COLO668 (cell line): Measurements from ENCODE around the gene ROBO3.

Experiments used
- DNase-seq: peaks from one replicate; lab custom pipeline; 2025; ENCODE audit not compliant: unreplicated experiment; lab: John Stamatoyannopoulos, UW

The ROBO3 gene

GRCh38 chr11:124874571-124875255, 9.5 kb downstream of the ROBO3 start:
- DNase-seq: no peak

- DNase-seq: no peak
Observed at GRCh38 chr11:124875401-124875800, 10.2 kb downstream of the ROBO3 start.

GRCh38 chr11:124875943-124876817, 10.9 kb downstream of the ROBO3 start:
- DNase-seq: peak; percentile 77

- no peak for DNase-seq
Observed at GRCh38 chr11:124876818-124877630, 11.8 kb downstream of the ROBO3 start.

- no peak for DNase-seq
Observed at GRCh38 chr11:124877631-124877909, 12.3 kb downstream of the ROBO3 start.

- DNase-seq: no peak
Observed at GRCh38 chr11:124877910-124878758, 12.9 kb downstream of the ROBO3 start.

- no peak for DNase-seq
Observed at GRCh38 chr11:124878759-124879492, 13.7 kb downstream of the ROBO3 start.

- DNase-seq: no peak
Observed at GRCh38 chr11:124879493-124880289, 14.5 kb downstream of the ROBO3 start.

GRCh38 chr11:124880290-124880611, 15.0 kb downstream of the ROBO3 start:
- DNase-seq: no peak

- DNase-seq: no peak
Observed at GRCh38 chr11:124880958-124881357, 15.7 kb downstream of the ROBO3 start.

- no peak for DNase-seq
Observed at GRCh38 chr11:124882339-124883071, 17.3 kb downstream of the ROBO3 start.

GRCh38 chr11:124884340-124884739, 19.1 kb downstream of the ROBO3 start:
- no peak for DNase-seq

GRCh38 chr11:124884869-124885479, 19.7 kb downstream of the ROBO3 start:
- DNase-seq: no peak

GRCh38 chr11:124886476-124886875, 21.2 kb downstream of the ROBO3 start:
- DNase-seq: no peak

GRCh38 chr11:124886978-124887666, 21.9 kb downstream of the ROBO3 start:
- DNase-seq: no peak

- no peak for DNase-seq
Observed at GRCh38 chr11:124887667-124888013, 22.4 kb downstream of the ROBO3 start.

GRCh38 chr11:124889191-124890091, 24.2 kb downstream of the ROBO3 start:
- no peak for DNase-seq
